Mesothelial cell of epicardium (in vitro differentiated cells): ENCODE data around the gene SPG11. TPM values are rescaled to one million over a fixed set of nuclear protein-coding genes. Genes with fewer than 3 reads are reported as not detected.

ENCODE experiments used
- DNase-seq, 2 experiments: peaks; one replicate each; pipeline ENCODE4 v3.0.0; 2021; ENCODE audit warnings: low spot score in 2 of 2; ENCODE audit not compliant: unreplicated experiment in 2 of 2
- H3K27ac Mint-ChIP-seq: 2 replicates; pipeline ENCODE4 v1.8.0; 2021; ENCODE audit warnings: mixed read lengths
- H3K27me3 Mint-ChIP-seq: 2 replicates; pipeline ENCODE4 v1.8.0; 2021; ENCODE audit warnings: low read depth, mixed read lengths
- H3K36me3 Mint-ChIP-seq: 2 replicates; pipeline ENCODE4 v1.8.0; 2021; ENCODE audit warnings: mixed read lengths
- H3K4me1 Mint-ChIP-seq: 2 replicates; pipeline ENCODE4 v1.8.0; 2021; ENCODE audit warnings: mixed read lengths
- H3K4me3 Mint-ChIP-seq: 2 replicates; pipeline ENCODE4 v1.8.0; 2021; ENCODE audit warnings: mild to moderate bottlenecking, moderate library complexity, mixed read lengths
- H3K9me3 Mint-ChIP-seq: 2 replicates; pipeline ENCODE4 v1.8.0; 2021; ENCODE audit warnings: mixed read lengths
- total RNA-seq: library from RNA; stranded (reverse); gene quantifications from 3 replicates; pipeline ENCODE4 v1.2.1, GENCODE V29; 2021
- TF ChIP-seq, protein P1 (sequence below): fragments of 200-600 bp; sonication (generic); IDR thresholded peaks from one replicate; pipeline ENCODE4 v1.5.0; 2021; ENCODE audit warnings: antibody characterized with exemption; ENCODE audit not compliant: unreplicated experiment

The SPG11 gene
- total RNA-seq, 1 donor from 2014 or later, result 84.6 TPM

DNA sequence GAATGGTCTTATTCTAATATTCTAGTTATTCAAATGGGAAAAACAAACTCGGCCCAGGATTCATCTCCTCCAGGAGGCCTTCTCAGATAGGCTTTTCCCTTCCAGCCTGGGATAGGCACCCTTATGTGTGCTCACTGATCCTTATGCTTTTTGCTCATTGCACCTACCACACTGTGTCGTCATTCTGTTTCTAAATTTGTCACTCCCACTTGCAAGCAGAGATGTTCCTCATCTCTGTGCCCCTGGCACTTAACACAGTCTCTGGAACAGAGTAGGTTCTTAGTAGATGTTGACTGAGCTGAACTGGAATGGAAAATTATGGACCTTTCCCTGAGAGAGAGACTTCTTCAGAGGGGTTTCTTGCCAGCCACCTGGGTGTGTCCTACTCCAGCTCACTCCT, 18.7 kb upstream of the SPG11 start:
- peaks cover 27% of the 10 kb centered on the region for H3K27me3 Mint-ChIP-seq

DNA sequence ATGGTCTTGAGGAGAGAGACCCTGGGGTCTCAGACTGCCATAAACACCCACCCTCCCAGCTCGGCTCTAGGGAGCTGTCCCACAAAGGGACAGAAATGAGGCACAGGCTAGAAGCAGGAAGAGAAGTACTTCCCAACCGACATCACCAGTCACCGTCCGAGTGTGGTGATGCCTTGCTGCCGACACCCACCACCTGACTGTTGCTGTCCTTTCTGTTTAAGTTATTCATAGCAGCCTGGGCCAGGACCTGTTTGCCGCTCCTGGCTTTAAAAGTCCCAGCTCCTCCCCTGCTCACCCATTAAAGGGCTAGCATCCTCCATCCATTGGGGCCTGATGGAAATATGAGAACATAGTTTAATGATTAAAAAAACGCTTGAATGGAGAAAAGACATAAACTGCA, 13.2 kb upstream of the SPG11 start:
- Mint-ChIP-seq H3K27ac (no peak overlapping the region), H3K9me3 (no peaks in the 10 kb centered on the region), H3K4me3 (no peak overlapping the region), H3K4me1 (no peaks in the 10 kb centered on the region), H3K36me3 (no peaks in the 10 kb centered on the region), H3K27me3 (peaks cover 28% of the 10 kb centered on the region)
- DNase-seq, result no peak
- TF ChIP-seq, protein P1, sequence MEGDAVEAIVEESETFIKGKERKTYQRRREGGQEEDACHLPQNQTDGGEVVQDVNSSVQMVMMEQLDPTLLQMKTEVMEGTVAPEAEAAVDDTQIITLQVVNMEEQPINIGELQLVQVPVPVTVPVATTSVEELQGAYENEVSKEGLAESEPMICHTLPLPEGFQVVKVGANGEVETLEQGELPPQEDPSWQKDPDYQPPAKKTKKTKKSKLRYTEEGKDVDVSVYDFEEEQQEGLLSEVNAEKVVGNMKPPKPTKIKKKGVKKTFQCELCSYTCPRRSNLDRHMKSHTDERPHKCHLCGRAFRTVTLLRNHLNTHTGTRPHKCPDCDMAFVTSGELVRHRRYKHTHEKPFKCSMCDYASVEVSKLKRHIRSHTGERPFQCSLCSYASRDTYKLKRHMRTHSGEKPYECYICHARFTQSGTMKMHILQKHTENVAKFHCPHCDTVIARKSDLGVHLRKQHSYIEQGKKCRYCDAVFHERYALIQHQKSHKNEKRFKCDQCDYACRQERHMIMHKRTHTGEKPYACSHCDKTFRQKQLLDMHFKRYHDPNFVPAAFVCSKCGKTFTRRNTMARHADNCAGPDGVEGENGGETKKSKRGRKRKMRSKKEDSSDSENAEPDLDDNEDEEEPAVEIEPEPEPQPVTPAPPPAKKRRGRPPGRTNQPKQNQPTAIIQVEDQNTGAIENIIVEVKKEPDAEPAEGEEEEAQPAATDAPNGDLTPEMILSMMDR, result no peak

More for the DNA sequence above, 18.7 kb upstream of the SPG11 start:
- no peak for DNase-seq
- no peaks in the 10 kb centered on the region for H3K4me1 Mint-ChIP-seq
- TF ChIP-seq, protein P1, result no peak
- H3K27ac Mint-ChIP-seq, result no peak overlapping the region
- no peaks in the 10 kb centered on the region for H3K9me3 Mint-ChIP-seq
- no peak overlapping the region for H3K4me3 Mint-ChIP-seq
- H3K36me3 Mint-ChIP-seq, result no peaks in the 10 kb centered on the region

- H3K27me3 Mint-ChIP-seq, result peaks cover 28% of the 10 kb centered on the region
- DNase-seq, result no peak
- no peak overlapping the region for H3K4me3 Mint-ChIP-seq
- no peaks in the 10 kb centered on the region for H3K9me3 Mint-ChIP-seq
- H3K27ac Mint-ChIP-seq, result no peak overlapping the region
- H3K36me3 Mint-ChIP-seq, result no peaks in the 10 kb centered on the region
- TF ChIP-seq, protein P1, result no peak
- no peaks in the 10 kb centered on the region for H3K4me1 Mint-ChIP-seq
Measured at GRCh38 chr15:44675911-44676310, 12.4 kb upstream of the SPG11 start.

DNA sequence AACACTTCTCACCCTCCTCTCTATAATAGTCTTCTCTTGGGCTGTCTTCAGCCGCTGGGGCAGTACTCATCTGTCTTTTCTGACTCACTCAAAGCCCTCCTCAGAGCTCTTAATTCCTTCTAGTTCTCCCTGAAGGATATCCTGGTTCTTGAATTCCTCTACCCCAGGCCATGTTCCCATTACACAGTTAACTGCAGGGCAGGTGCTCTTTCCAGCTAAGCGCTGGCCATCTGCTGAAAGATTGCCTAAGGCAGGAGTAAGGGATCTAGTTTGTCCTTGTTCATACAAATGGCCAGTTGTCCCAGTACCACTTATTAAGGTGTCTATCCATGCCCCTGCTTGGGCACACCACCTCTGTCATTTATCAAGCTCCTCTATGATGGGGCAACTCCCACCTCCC, 10.2 kb upstream of the SPG11 start:
- no peaks in the 10 kb centered on the region for H3K9me3 Mint-ChIP-seq
- TF ChIP-seq, protein P1, result no peak
- no peak overlapping the region for H3K4me3 Mint-ChIP-seq
- H3K27me3 Mint-ChIP-seq, result peaks cover 16% of the 10 kb centered on the region
- H3K4me1 Mint-ChIP-seq, result peaks cover 2% of the 10 kb centered on the region
- no peaks in the 10 kb centered on the region for H3K36me3 Mint-ChIP-seq
- no peak overlapping the region for H3K27ac Mint-ChIP-seq
- DNase-seq, result no peak

GRCh38 chr15:44670087-44670950, 6.9 kb upstream of the SPG11 start:
- H3K27me3 Mint-ChIP-seq, result peaks cover 7% of the 10 kb centered on the region
- H3K9me3 Mint-ChIP-seq, result no peaks in the 10 kb centered on the region
- no peak for DNase-seq
- peaks cover 2% of the 10 kb centered on the region for H3K4me1 Mint-ChIP-seq
- H3K4me3 Mint-ChIP-seq, result no peak overlapping the region
- TF ChIP-seq, protein P1, result no peak
- peak overlapping the region; percentile 22 for H3K27ac Mint-ChIP-seq
- no peaks in the 10 kb centered on the region for H3K36me3 Mint-ChIP-seq
